ENCODE results near the gene GPC4.
"Not testable (repeated sequence)": the region's sequence is repeated elsewhere in the genome, so short reads cannot be mapped to it uniquely, and the experiment has no call there.

Gene GPC4

GRCh38 chrX:133305348-133305747 lies 109.9 kb downstream of the GPC4 start:
- DNase-seq (ENCODE audit: low spot score), result no peak

- DNase-seq (ENCODE audit: low spot score), result no peak
These were observed 112.4 kb downstream of the GPC4 start for GRCh38 chrX:133302775-133303445.

DNA sequence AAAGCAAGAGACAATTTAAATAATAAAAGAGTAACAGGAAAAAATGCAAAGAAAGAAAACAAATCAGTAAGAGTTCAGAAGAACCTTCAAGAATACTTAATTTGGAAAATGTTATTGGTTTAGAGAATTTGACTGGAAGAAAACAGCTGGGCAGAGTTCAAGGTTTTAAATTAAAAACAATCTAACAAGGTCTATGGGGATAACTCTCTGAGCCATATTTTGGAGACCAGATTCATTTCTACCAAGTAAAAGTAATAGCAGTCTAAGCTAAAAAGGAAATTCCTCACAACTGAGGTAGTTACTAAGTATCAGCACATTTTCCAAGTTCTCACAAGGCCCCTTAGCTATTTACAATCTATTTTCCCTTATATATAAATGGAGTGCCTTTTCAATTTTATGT lies 114.7 kb downstream of the GPC4 start:
- DNase-seq (ENCODE audit: low spot score), result no peak

DNA sequence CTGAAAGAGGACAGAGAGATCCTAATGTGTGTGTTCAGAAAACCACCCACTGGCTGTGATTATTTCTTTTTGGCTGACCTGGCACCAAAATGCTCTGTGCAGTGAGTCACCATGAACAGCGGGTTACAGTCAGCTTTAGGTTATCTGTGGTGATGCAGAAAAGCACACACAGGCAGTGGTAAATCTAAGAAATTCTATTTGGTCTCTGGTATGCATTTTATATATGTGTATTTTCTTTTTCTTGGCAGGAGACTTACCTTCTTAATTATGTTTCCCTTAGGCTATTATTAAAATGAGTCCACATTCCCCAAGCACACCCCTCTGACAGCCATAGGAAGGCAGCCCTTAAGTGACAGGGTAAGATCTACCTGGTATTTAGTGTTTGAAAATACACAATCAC lies 118.0 kb downstream of the GPC4 start:
- peak; percentile 57 for DNase-seq (ENCODE audit: low spot score)

DNA sequence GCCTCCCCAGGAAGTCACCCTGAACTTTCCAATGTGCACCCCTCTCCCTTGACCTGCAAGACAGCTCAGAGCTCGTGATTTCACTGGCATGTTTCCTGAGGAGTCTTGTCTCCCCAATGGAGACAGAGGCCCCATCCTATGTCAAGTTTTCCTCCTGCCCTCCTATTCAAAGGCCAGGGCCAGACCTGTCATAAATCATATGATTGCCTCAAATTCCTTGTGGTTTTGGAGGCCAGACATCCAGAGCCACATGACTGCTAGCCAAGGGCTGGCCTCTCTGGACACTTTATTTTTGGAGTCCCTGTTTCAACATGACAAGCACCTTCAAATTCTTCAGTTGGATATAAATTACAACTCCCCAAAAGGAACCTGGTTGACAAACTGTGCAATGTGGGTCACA lies 121.2 kb downstream of the GPC4 start:
- peak; percentile 54 for DNase-seq (ENCODE audit: low spot score)

- peak; percentile 11 for DNase-seq (ENCODE audit: low spot score)
These were observed 125.2 kb downstream of the GPC4 start for GRCh38 chrX:133290076-133290475.

DNA sequence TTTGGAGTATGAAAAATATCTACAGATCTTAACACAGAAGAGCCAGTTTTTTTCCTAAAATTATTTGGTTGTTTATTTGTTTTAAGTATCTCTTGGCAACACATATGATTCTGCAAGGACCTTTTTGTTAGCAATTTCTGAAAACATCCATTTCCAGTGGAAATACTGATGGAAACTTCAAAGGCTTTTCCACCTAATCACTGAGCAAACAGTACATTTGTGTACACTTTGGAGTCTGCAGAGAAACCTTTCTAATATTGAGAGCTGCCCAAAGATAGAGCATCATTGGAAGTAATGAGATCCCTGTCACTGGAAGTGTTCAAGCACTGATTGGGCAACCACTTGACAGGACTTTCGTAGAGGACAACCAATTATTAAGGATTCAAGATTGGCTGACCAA lies 127.4 kb downstream of the GPC4 start:
- DNase-seq (ENCODE audit: low spot score), result no peak

DNA sequence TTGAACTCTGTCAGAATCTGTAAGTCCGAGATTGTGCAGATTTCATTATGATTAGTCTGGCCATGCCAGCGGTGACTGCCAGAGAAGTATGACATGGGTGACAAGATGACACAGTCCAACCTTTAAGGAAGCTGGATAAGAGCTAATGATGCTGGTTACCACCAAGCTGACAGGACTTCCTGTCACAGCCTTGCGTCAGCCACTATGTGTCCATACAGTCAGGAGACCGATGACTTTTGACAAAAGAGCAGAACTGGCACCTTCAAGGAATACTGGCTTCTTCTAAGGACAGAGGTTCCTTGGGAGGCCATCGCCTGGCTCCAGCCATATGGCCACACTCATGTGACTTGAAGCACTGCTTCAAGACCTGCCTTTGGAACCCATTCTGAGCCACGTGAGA lies 129.9 kb downstream of the GPC4 start:
- no peak for DNase-seq (ENCODE audit: low spot score)

- DNase-seq (ENCODE audit: low spot score), result not testable (repeated sequence)
These were observed 136.1 kb downstream of the GPC4 start for GRCh38 chrX:133279112-133279730.

DNA sequence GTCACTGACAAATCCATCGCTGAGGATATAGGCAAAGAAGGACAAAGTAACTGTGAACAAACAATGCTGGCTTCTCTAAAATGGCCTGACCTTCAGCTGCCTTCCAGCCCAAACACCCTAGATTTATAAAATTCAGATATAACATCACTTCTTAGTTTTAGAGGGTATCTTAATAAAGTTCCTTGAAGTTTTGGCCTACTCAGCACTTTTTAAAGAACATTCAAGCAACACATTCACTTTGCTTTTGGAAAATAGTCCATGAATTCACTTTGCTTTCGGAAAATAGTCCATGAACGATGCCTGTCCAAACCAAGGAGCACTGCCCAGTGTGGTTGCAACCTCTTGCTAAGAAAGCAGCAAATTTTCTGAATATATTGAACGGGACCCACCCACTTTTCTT lies 142.1 kb downstream of the GPC4 start:
- DNase-seq (ENCODE audit: low spot score), result no peak

DNA sequence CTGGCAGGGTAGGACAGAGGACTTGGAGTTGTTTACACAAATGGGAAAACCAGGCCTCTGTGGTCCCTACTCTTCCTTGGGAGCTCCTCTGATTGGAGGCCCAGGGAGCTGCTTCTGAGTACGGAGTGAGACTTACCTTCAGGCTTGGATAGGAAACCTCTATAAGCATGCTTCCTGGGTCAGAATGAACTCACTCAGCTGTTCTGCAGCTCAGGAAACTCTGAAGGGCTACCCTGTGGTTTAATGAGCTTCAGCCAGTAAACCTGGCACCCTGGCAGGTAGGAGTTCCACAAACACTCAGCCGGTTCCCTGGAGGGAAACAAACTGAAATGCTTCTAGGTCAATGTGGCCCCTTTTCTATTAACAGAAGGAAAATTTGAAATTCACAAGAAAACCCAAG lies 146.1 kb downstream of the GPC4 start:
- DNase-seq (ENCODE audit: low spot score), result no peak

DNA sequence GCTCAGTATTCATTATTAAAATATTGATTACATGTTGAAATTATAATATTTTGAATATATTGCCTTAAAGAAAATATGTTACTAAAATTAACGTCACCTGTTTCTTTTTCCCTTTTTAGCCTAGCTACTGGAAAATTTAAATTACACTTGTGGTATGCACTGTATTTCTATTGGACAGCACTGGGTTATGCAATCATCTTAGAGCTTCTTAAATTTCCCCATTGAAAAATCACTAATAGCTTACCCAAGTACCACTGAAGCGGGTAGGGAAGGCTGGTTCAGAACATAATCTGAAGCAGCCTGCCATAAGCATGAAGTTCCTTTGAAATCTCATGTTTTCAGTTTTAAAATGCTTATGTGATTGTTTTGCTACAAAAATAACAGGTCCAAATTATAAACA lies 147.7 kb downstream of the GPC4 start:
- DNase-seq (ENCODE audit: low spot score), result no peak

GRCh38 chrX:133265331-133265730 lies 150.0 kb downstream of the GPC4 start:
- DNase-seq (ENCODE audit: low spot score), result peak; percentile 17

GRCh38 chrX:133258481-133258880 lies 156.8 kb downstream of the GPC4 start:
- peak; percentile 33 for DNase-seq (ENCODE audit: low spot score)

DNA sequence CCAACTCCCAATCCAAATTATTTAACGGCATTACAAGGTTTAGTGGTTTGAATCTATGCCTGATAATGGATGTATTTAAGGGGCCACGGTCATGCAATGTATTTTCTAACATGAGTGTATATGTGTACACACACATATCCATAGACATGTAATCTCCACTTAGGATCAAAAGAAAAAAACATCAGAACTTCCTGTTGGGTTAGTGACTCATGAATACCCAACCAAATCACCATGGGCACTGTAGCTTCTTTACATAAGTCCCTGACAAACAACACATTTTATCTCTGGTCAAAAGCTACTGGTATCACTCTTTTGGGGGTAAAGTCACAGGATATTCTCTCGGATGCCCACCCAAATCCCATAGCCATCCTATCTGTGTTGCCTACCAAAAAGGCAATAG lies 160.6 kb downstream of the GPC4 start:
- peak; percentile 77 for DNase-seq (ENCODE audit: low spot score)

GRCh38 chrX:133251204-133251603 lies 164.1 kb downstream of the GPC4 start:
- no peak for DNase-seq (ENCODE audit: low spot score)

DNA sequence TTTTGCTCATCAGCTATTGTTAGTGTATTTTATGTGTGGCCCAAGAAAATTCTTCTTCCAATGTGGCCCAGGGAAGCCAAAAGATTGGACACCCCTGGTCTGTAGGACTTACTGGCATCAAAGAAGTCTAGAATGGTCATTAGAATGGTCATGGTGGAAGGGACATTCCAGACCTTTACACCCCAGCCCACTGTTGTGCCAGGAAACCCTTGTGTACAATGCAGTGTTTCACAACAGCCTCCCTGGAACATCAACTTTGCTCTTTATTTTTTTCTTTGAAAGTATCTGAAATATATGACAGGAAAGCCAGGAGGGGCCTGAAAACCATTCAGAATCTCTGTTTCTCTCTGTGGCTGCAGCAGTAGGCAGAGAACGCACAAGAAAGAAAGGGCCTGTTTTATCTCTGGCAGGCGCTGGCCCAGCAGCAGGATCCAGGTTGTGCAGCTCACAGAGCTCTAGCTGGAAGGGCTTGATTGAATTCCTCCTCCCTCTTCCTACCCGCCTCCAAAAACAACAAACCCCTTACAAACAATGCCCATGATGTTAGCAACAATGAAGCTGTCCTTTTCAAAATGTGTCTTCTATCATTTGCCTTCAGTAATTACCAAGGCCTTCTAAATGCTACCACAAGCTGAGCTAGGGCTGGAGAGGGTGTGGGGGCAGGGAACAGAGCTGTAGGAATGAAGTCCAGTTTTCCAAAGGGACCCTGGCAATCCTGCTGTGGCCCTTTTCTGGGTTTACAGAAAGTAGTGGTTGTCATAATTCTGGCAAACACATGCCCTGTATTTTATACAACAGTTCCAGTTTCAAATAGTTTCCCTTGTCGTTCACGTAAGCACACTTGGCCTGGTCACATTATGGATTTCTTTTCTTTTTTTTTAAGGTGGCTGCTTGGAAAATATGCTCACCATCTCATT lies 164.8 kb downstream of the GPC4 start:
- no peak for DNase-seq (ENCODE audit: low spot score)

Data from kidney tubule cell (primary cell).